K562 (cell line): ENCODE results near the gene HK2. TPM values are rescaled to one million over a fixed set of nuclear protein-coding genes. Genes with fewer than 3 reads are reported as not detected.

Experiments
- ATAC-seq: fragments of 200-7000 bp; cut with Tn5 transposase; 3 replicates; pipeline ENCODE4 v1.9.1; 2020; ENCODE audit warnings: moderate library complexity
- BruUV-seq: library from RNA; stranded (reverse); fragments of 400-500 nt; replicated peaks from 2 replicates; lab custom pipeline; 2021; lab: Mats Ljungman, UMichigan
- CTCF ChIA-PET: fragments of 300-600 bp; formaldehyde crosslinking; extraction: SDS; loops from one replicate; lab custom pipeline; 2021; ENCODE audit warnings: low intra/inter-chr PET ratio; lab: Yijun Ruan, JAX
- POLR2A ChIA-PET: fragments of 300-600, 350-650 bp; sonication (Branson Sonifier 250); formaldehyde crosslinking; extraction: SDS; loops from one replicate; lab custom pipeline; 2021; ENCODE audit warnings: antibody characterized with exemption, inconsistent platforms; lab: Yijun Ruan, JAX
- DNase-seq, 4 experiments: peaks; one replicate each; pipeline versions ENCODE4 v3.0.0 to v3.0.0-alpha.2; 2011 to 2018; ENCODE audit warnings: low spot score in 3 of 4, mixed read lengths in 3 of 4; ENCODE audit errors: extremely low read depth in 1 of 4
- FAIRE-seq: peaks from 2 replicates; lab custom pipeline; 2011; peaks lifted over from hg19 to GRCh38; lab: Jason Lieb, UNC
- H2AFZ ChIP-seq: 2 replicates; pipeline ENCODE4 v1.6.0; 2011; ENCODE audit warnings: low read depth, low read length, control low read depth, inconsistent platforms
- H3K27ac ChIP-seq: fragments of 200-600 bp; 3 replicates; pipeline ENCODE4 v1.8.0; 2011; ENCODE audit warnings: low read depth, mild to moderate bottlenecking, control low read depth, inconsistent platforms, low read length, moderate library complexity, mixed read lengths; ENCODE audit errors: extremely low read depth
- H3K27me3 ChIP-seq, 2 experiments: fragments of 300-600 bp in 1 of 2; 2 replicates in 1 of 2; 3 replicates in 1 of 2; pipeline versions ENCODE4 v1.6.0 to v1.8.0; 2011; ENCODE audit warnings: inconsistent platforms in 2 of 2, low read length in 2 of 2, mild to moderate bottlenecking in 1 of 2, mixed read lengths in 1 of 2, moderate library complexity in 1 of 2; ENCODE audit not compliant: control insufficient read depth in 2 of 2, insufficient read depth in 2 of 2
- H3K36me3 ChIP-seq: fragments of 300-600 bp; 3 replicates; pipeline ENCODE4 v1.8.0; 2011; ENCODE audit warnings: mild to moderate bottlenecking, low read length, inconsistent platforms; ENCODE audit not compliant: control insufficient read depth, insufficient read depth
- H3K4me1 ChIP-seq, 2 experiments: fragments of 200-600 bp in 1 of 2; replicated peaks in 1 of 2; 2 replicates in 1 of 2; 3 replicates in 1 of 2; pipeline versions ENCODE4 v1.5.1 to v1.8.0; 2011; ENCODE audit warnings: inconsistent platforms in 2 of 2, low read length in 2 of 2, mild to moderate bottlenecking in 1 of 2, mixed read lengths in 1 of 2, moderate library complexity in 1 of 2; ENCODE audit not compliant: control insufficient read depth in 2 of 2, insufficient read depth in 2 of 2
- H3K4me2 ChIP-seq: 2 replicates; pipeline ENCODE4 v1.6.1; 2011; ENCODE audit warnings: low read length, control low read depth, inconsistent platforms, mixed read lengths; ENCODE audit not compliant: insufficient read depth
- H3K4me3 ChIP-seq: fragments of 200-600 bp; sonication (generic), shearing (Covaris generic); 2 replicates; pipeline ENCODE4 v1.5.1; 2016; ENCODE audit warnings: control low read depth, inconsistent platforms
- H3K79me2 ChIP-seq: fragments of 200-600 bp; 3 replicates; pipeline ENCODE4 v1.8.0; 2011; ENCODE audit warnings: low read length, inconsistent platforms; ENCODE audit not compliant: control insufficient read depth, insufficient read depth
- H3K9ac ChIP-seq, 2 experiments: 2 replicates each; pipeline versions ENCODE4 v1.6.0 to v1.6.1; 2011; ENCODE audit warnings: low read depth in 2 of 2, low read length in 2 of 2, control low read depth in 1 of 2, inconsistent platforms in 1 of 2, mild to moderate bottlenecking in 1 of 2, mixed read lengths in 1 of 2; ENCODE audit not compliant: insufficient read depth in 1 of 2
- H3K9me1 ChIP-seq: one replicate; pipeline ENCODE4 v1.6.0; 2011; ENCODE audit warnings: inconsistent platforms, mild to moderate bottlenecking, low read length, moderate library complexity; ENCODE audit not compliant: control insufficient read depth, insufficient read depth
- H3K9me3 ChIP-seq: replicated peaks from 2 replicates; pipeline ENCODE4 v1.5.1; 2011; ENCODE audit warnings: low read depth, low read length, inconsistent platforms; ENCODE audit not compliant: control insufficient read depth, insufficient read depth
- H4K20me1 ChIP-seq: replicated peaks from 2 replicates; pipeline ENCODE4 v1.6.1; 2011; ENCODE audit warnings: low read length, inconsistent platforms, mixed read lengths; ENCODE audit not compliant: control insufficient read depth, insufficient read depth
- CHD4 ChIP-seq: fragments of 200-600 bp; sonication (generic); IDR thresholded peaks from 3 replicates; pipeline ENCODE4 v1.6.1; 2012; ENCODE audit warnings: low read depth, mild to moderate bottlenecking, mixed read lengths, low read length, inconsistent platforms; ENCODE audit not compliant: insufficient read depth, insufficient replicate concordance, poor library complexity, severe bottlenecking
- EHMT2 ChIP-seq: fragments of 450-650 bp; IDR thresholded peaks from 2 replicates; pipeline ENCODE4 v1.6.1; 2018; ENCODE audit warnings: antibody characterized with exemption
- GATAD2B ChIP-seq: fragments of 450-650 bp; IDR thresholded peaks from 2 replicates; pipeline ENCODE4 v1.6.1; 2017; ENCODE audit warnings: mild to moderate bottlenecking, borderline replicate concordance
- HLTF ChIP-seq: fragments of 450-650 bp; IDR thresholded peaks from 2 replicates; pipeline ENCODE4 v1.6.1; 2016
- KLF10 ChIP-seq: fragments of 250-450 bp; sonication (Bioruptor Pico); IDR thresholded peaks from 2 replicates; pipeline ENCODE4 v1.6.1; 2021; ENCODE audit warnings: matching md5 sums
- MGA ChIP-seq: fragments of 450-650 bp; IDR thresholded peaks from 2 replicates; pipeline ENCODE4 v1.6.1; 2016; ENCODE audit warnings: mild to moderate bottlenecking, moderate library complexity
- NRF1 ChIP-seq, 2 experiments: fragments of 450-650 bp; IDR thresholded peaks in 1 of 2; conservative IDR thresholded peaks in 1 of 2; 2 replicates each; pipeline ENCODE4 v1.6.1; 2014; ENCODE audit warnings: mild to moderate bottlenecking in 2 of 2
- ZNF253 ChIP-seq: fragments of 250-450 bp; sonication (Bioruptor Pico); conservative IDR thresholded peaks from 2 replicates; pipeline ENCODE4 v1.6.1; 2021; ENCODE audit warnings: mild to moderate bottlenecking
- WGBS: fragments of 100-300 bp; shearing (Covaris generic); methylation state at CpG from one replicate; pipeline ENCODE4 v1.1.6; 2016; ENCODE audit warnings: low coverage, mixed read lengths; ENCODE audit not compliant: insufficient coverage; ENCODE audit errors: missing lambda C conversion rate; 5-methylcytosine and 5-hydroxymethylcytosine counted together
- in situ Hi-C: fragments of 300-500 bp; cut with MboI; formaldehyde crosslinking; loops from 4 replicates; pipeline ENCODE4 v1.15.0; 2018; ENCODE audit warnings: inconsistent platforms, mixed read lengths
- intact Hi-C: fragments of 100-400 bp; cut with micrococcal nuclease; formaldehyde crosslinking; loops from 2 replicates; pipeline ENCODE4 v1.14.2; 2022
- polyA plus RNA-seq, 8 experiments: library from polyadenylated mRNA; depleted of rRNA in 4 of 8; stranded (reverse) in 5 of 8; unstranded in 3 of 8; fragments of >200 nt; fragmentation: Nextera tagmentation in 2 of 8; fragmentation: Illumina TruSeq in 1 of 8; extraction: Ambion mirVana in 2 of 8; extraction: Trizol in 1 of 8; gene quantifications; 2 replicates each; pipeline versions ENCODE4 v1.2.1 to v1.2.3, GENCODE V29; 2011 to 2014; ENCODE audit warnings: inconsistent platforms in 1 of 8, missing spikeins in 1 of 8
- total RNA-seq, 7 experiments: library from RNA; depleted of rRNA in 6 of 7; stranded (reverse); fragments of >200 nt in 6 of 7; fragmentation: Illumina TruSeq in 2 of 7; extraction: Trizol in 2 of 7; gene quantifications; 2 replicates each; pipeline versions ENCODE4 v1.2.1 to v1.2.3, GENCODE V29; 2011 to 2021; ENCODE audit warnings: low replicate concordance in 1 of 7
- TF ChIP-seq, protein P1 (sequence below): sonication (generic); formaldehyde crosslinking; IDR thresholded peaks from 2 replicates; pipeline ENCODE4 v1.8.0; 2022; ENCODE audit warnings: missing genetic modification reagents, mild to moderate bottlenecking, borderline replicate concordance

The HK2 gene
- total and polyA plus RNA-seq, 9 of the 15 experiments (the other 6 are each of a cell fraction or from before 2014, with no cell fraction given) = 4.7 to 56.0 (median 19.9) TPM

GRCh38 chr2:74880054-74880728 lies 46.3 kb downstream of the HK2 start (continued):
- TF ChIP-seq, protein P1, sequence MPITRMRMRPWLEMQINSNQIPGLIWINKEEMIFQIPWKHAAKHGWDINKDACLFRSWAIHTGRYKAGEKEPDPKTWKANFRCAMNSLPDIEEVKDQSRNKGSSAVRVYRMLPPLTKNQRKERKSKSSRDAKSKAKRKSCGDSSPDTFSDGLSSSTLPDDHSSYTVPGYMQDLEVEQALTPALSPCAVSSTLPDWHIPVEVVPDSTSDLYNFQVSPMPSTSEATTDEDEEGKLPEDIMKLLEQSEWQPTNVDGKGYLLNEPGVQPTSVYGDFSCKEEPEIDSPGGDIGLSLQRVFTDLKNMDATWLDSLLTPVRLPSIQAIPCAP (CRISPR knock-in tag) = no peak
- TF ChIP-seq HLTF = no peak
- no peak for TF ChIP-seq NRF1 (conservative IDR thresholded peaks at IDR 0.05 in 1 of 2, IDR thresholded peaks at IDR 0.05 in 1 of 2)
- no peak for TF ChIP-seq KLF10 (CRISPR knock-in tag)
- no peak for TF ChIP-seq GATAD2B
- no peak for TF ChIP-seq EHMT2

DNA sequence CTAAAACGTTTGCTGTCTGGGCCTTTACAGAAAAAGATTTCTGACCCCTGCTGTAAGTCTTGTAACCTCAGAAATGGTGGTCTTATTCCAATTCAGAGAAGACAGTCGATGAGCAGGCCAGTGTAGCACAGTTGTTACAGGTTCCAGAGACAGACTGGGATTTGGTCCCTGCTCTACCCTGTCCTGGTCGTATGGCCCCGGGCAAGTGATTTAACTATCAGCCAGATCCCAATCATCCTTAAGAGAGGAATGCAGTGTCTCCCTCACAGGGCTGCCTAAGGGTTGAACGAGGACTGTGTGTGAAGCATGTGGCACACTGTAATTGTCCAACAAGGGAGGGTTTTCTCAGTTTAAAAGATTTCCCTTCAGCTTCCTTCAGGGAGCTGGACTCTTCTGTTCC lies 47.2 kb downstream of the HK2 start:
- Histone ChIP-seq H3K9ac (no peak overlapping the region), H3K9me3 (no peaks in the 10 kb centered on the region), H3K27ac (no peak overlapping the region), H3K9me1 (no peaks in the 10 kb centered on the region), H3K4me2 (no peak overlapping the region), H3K79me2 (no peaks in the 10 kb centered on the region), H2AFZ (no peak overlapping the region), H3K4me1 (no peaks in the 10 kb centered on the region), H3K4me3 (no peak overlapping the region), H4K20me1 (no peaks in the 10 kb centered on the region; the same call in 1 of the 2 replicates), H3K36me3 (peaks cover 98% of the 10 kb centered on the region), H3K27me3 (no peaks in the 10 kb centered on the region; a peak in 1 of 5 replicates)
- intact Hi-C loops = no loop called here
- ChIA-PET CTCF (no interaction called here), POLR2A (interaction anchor here (0.6 kb wide), 1 partner anchor 221 kb away, joined by 3 read pairs; no protein-coding TSS in a partner anchor)
- 75% methylated on average over 5 of the region's 5 CpGs for WGBS
- DNase-seq = no peak
- no peak for ATAC-seq
- in situ Hi-C loops = no loop called here
- FAIRE-seq = no peak
- no TSS peak for BruUV-seq
- no peak for TF ChIP-seq MGA
- no peak for TF ChIP-seq ZNF253 (CRISPR knock-in tag)
- TF ChIP-seq CHD4 = no peak
